GM21423 (cell line): ENCODE results near the gene ADIPOR2.
"Not testable (repeated sequence)": the region's sequence is repeated elsewhere in the genome, so short reads cannot be mapped to it uniquely, and the experiment has no call there.

Experiments
- ATAC-seq: cut with Tn5 transposase; IDR thresholded peaks from one replicate; pipeline ENCODE4 v1.9.1; 2021; ENCODE audit warnings: mild to moderate bottlenecking, moderate library complexity; ENCODE audit not compliant: unreplicated experiment

The ADIPOR2 gene

DNA sequence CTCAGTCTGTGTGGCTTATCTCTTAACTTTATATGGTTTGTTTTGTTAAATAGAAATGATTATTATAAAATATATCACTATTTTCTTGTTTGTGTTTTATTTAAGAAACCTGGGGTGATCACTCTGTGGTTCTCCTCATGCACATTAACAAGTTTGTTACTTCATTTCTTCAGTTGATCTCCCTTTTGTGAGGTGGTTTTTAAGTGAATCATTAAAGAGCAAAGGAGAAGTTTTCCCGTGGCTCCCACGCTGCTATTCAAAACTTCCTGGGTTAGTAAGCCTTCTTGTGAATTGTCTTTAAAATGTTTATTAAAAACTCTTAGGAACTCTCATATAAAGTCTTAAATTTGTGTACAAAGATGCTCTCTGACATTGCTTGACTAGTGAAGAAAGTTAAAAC is 11.8 kb downstream of the ADIPOR2 start:
- ATAC-seq, result no peak

DNA sequence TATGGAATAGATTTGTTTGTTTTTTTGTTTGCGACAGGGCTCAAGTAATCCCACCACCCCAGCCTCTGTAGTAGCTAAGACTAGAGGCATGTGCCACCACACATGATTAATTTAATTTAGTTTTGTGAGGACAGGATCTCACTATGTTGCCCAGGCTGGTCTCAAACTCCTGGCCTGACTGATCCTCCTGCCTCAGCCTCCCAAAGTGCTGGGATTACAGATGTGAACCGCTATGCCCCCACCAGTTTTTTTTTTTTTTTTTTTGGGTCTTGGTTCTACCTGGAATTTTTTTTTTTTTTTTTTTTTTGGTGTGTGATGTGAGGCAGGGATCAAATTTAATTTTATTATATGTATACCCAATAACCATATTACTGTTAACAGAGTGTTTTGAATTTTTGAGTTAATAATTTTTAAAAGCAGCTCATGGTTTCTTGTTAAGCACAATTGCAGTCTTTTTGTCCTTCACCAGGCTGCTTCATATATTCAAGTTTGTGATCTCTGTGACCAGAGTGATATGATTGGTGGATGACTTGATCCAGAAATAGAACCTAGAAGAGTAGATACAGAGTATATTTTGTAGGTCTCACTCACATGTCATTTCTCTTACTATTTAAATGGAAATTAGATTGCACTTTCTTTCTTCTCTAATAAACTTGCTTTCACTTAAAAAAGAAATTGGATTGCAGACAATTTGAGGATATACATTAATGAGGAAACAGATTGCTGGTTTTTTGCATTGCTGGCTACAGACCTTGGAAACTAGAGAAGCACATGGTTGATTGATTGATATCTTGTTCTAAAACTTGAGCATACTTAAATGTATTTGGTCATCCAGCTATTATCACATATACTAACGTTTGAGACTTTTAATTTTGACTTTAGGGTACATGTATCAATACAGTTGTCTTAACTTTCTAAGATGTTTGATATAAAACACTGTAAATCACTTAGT is 13.2 kb downstream of the ADIPOR2 start:
- no peak for ATAC-seq

DNA sequence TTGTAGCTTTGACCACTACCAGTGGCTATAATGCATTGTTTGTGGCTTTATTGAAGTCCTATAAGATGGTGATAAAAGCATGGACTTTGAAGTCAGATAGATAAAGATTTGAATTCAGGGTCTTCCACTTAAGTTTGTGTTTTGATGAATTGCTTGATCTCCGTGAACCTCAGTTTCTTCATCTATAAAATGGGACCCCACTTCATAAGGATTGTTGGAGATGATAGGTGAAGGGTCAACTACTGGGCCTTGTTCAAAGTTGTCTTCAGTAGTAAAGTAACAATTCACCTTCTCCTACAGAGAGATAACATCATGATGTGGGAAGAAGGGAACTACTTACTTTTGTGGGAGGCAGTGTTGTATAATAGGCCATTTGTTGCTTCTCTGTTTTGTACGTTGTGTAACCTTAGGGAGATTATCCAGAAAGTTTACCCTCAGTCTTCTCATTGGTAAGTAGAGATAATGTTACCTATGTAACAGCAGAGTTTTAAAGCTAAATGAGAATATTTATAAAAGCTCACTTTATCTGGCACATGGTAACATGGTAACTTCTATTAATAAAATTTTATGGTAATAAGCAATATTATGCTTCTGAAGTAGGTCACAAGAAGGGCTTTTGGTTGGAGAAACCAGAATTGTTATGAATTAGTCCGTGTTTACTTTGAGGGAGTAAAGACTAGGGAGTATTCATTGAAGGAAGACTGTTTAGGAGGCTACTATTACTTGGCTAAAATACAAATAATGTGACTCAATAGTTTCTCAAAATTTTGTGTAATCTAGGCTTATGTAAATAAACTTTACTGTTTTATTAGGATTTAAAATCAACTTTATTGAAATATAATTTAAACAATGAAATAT is 15.1 kb downstream of the ADIPOR2 start:
- ATAC-seq, result no peak

DNA sequence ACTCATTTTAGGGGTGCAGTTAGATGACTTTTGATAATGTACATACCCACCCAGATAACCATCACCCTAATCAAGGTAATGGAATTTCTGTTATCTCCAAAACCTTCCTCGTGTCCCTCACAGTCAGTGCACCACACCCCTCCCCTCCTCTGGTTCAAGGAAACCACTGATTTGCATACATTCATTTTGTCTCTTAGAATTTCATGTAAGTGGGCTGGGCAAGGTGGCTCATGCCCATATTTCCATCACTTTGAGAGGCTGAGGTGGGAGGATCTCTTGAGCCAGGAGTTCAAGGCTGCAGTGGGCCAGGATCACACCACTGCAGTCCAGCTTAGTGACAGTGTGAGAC is 15.7 kb downstream of the ADIPOR2 start:
- no peak for ATAC-seq

DNA sequence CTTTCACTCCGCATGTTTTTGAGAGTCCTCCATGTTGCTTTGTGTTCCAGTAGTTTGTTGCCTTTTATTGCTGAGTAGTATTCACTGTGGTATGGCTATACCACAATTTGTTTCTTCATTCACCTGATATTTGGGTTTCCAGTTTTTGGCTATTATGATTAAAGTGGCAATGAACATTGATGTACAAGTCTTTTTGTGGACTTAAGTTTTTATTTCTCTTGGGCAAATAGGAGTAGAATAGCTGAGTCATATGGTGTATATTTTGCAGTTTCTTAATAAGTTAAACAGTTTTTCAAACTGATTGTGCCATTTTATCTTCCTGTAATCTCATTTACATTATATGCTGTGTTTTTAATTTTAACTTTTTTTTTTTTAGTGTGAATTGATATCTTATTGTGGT is 16.2 kb downstream of the ADIPOR2 start:
- no peak for ATAC-seq

DNA sequence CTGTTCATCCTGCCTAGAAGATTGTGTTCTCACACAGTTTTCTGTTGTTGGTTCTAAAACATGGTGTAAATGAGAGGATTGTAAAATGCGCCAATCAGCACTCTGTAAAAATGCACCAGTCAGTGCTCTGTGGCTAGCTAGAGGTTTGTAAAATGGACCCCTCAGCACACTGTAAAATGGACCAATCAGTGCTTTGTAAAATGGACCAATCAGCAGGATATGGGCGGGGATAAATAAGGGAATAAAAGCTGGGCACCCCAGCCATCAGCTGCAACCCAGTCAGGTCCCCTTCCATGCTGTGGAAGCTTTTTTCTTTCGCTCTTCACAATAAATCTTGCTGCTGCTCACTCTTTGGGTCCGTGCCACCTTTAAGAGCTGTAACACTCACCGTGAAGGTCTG is 19.1 kb downstream of the ADIPOR2 start:
- not testable (repeated sequence) for ATAC-seq

DNA sequence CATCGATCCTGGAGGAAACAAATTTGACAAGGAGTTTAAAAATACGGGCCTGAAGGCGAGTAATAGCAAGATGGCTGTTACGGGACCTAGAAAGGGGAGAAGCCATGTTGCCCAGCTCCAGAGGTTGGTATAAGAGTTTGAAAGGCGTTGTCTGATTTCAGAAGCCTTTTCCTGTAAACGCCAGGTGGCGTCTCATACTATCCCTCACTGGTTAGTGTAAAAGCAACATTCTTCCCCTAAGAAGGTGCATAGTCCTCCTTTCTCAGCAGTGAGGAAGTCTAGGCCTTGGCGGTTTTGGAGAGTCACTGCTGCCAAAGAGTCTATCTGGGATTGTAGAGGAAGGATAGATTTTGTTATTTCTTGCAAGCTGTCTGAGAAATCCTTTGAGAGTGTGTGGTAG is 20.0 kb downstream of the ADIPOR2 start:
- ATAC-seq, result not testable (repeated sequence)

DNA sequence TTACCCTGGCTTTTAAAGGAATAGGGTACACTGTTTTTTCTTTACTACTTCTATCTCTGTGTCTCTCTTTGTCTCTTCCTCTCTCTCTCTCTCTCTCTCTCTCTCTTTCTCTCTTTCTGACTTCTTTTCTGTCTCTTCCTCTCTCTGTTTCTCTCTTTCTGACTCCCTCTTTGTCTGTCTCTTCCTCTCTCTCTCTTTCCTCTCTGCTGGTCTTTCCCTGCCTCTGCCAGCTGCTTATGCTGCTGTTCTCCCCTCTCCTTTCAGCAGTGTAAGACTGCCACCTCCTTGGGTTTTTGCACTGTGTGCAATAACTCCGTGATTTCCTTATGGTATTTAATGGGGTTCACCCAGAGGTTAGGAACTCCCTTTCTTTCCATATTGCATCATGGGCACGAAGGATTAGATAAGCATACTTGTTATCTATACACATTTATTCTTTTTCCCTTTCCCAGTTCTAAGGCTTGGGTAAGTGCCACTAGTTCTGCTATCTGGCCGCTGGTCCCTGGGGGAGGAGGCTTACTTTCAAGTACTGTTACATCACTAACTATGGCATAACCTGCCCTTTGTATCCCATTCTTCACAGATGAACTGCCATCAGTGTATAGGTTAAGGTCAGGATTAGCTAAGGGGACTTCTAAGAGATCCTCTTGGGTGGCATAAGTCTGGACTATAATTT is 20.8 kb downstream of the ADIPOR2 start:
- not testable (repeated sequence) for ATAC-seq

DNA sequence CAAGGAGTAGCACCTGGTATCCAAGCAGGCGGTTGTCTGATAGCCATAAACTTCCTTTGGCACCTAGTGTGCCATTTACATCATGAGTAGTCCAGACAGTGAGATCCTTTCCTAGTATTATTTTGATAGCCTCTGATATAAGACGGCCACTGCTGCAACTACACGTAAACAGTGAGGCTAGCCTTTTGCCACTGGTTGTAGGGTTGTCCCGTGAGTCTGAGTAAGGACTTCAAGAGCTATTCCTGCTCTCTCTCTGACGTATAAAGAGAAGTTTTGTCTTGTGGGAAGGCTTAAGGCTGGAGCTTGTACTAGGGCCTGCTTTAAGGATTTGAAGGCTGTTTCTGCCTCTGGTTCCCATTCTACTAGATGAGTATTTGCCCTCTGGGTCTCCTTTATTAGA is 21.4 kb downstream of the ADIPOR2 start:
- ATAC-seq, result not testable (repeated sequence)

DNA sequence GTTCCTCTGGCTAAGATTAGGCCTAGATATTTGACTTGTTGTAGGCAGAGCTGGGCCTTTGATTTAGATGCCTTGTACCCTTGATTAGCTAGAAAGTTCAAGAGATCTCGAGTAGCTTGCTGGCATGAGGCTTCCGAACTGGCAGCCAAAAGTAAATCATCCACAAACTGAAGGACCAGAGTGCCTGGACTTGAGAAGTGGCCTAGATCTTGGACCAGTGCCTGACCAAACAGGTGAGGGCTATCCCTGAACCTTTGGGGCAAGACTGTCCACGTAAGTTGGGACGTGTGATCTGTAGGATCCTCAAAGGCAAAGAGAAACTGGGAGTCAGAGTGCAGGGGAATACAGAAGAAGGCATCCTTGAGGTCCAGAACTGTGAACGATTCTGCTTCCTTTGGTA is 22.0 kb downstream of the ADIPOR2 start:
- not testable (repeated sequence) for ATAC-seq

DNA sequence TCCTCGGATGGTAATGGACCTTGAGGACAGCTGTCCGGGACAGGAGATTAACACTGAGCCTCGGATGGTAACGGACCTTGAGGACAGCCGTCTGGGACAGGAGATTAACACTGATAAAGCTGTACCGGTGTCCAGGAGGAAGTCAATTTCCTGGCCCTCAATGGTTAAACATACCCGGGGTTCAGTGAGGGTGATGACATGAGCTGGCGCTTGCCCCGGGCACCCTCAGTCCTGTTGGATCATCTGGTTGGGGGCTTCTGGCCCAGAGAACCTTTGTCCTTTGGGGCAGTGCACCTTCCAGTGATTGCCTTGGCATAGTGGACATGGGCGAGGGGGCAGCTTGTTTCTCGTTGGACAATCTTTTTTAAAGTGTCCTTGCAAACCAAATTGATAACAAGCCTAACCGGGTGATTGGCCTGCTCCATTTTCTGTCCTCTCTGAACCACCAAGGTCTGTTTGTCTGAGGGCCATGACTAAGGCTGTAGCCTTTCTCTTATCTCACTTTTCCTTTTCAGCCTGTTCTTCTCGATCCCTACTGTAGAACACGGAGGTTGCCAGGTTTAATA is 23.0 kb downstream of the ADIPOR2 start:
- not testable (repeated sequence) for ATAC-seq

DNA sequence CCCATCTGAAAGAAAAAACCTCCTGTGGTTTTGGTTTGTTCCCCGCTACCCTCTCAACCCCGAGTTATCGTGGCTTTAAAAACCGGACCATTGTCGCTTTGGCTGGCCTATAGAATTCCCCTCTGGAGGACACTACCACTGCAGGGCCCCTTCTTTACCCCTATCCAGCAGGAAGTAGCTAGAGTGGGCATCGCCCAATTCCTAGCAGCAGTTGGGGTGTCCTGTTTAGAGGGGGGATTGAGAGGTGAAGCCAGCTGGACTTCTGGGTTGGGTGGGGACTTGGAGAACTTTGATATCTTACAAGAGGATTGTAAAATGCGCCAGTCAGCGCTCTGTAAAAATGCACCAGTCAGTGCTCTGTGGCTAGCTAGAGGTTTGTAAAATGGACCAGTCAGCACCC is 24.6 kb downstream of the ADIPOR2 start:
- ATAC-seq, result not testable (repeated sequence)

DNA sequence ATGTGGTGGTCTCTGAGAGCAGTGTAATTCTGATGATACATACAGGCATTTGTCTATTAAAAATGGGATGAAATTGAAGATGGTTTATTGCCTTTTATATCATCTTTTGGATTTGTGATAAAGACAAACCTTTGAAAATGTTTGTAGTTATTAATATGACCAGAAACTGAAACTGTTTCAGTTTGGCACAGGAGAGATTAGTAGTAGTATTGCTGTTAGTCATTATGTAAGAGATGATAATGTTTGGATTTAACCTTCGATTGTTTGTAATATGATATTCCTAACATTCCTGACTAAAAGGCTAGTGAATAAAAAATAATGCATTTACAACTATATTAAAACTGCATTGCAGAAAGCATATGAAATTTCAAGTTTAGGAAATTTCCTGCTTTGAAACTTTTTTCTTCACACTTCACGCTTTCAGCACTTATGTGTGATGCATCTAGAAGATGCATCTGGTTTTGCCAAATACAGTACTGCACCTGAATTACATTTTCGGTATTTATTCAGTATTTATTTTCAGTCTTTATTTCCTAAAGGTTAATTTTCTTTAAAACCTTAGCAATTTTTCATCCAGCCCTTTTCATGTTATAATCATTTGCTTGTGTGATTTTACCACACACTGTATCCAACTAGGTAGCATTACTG is 25.5 kb downstream of the ADIPOR2 start:
- ATAC-seq, result no peak

DNA sequence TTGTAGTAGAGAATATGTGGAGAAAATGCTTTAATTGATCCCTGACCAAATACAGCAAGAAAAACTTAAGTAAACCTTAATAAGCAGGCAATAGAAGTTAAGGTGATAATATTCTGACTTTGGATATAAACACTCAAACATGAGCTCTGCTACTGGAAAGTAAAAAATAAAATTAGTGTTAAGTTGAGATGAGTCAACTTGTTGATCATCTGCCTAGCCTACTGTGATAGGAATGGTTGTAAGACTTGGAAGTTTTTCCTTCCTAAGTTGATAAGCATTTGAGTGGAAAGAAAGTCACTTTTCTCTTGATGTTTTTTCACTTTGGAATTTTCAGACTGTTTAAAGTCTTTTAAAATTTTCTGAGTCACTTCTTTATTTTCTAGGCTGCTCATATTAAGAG is 26.0 kb downstream of the ADIPOR2 start:
- no peak for ATAC-seq

DNA sequence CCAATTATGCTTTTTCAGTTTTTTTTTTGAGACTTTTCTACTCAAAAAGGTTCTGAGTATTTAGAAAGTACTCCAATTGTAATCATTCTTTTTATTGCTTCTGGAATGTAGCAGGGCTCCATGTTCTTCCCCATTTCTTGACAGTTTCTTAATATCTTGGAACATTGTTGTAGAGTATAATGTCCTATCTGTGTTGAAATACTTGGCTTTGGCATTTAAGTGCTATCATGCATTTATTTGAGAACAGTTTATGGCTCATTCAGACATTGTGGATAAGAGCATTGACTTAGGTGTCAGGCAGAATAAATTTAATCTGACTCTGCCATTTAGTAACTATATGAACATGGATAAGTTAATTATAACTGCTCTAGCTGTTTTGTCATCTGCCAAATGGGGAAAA is 28.3 kb downstream of the ADIPOR2 start:
- no peak for ATAC-seq

DNA sequence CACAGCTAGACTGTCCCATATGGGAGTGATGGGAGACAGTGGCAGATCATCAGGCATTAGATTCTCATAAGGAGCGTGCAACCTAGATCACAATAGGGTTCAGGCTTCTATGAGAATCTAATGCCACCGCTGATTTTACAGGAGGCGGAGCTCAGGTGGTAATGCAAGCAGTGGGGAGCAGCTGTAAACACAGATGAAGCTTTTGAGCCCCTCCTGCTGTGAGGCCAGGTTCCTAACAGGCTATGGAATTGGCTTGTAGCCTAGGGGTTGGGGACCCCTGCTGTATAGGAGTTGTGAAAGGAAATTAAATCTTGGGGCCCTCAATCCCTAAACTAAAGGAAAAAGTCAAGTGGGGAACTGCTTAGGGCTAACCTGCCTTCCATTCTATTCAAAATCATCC is 29.6 kb downstream of the ADIPOR2 start:
- no peak for ATAC-seq

DNA sequence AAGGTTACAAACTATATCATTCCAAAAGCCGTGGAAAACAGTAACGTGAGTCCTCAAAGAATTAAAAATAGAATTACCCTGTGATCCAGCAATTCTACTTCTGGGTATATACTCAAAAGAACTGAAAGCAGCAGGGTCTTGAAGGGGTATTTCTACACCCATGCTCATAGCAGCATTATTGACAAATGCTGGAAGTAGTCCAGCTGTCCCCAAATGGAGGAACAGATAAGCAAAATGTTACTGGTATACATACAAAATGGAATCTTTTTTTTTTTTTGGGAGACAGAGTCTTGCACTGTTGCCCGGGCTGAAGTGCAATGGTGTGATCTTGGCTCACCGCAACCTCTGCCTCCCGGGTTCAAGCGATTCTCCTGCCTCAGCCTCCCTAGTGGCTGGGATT is 32.9 kb downstream of the ADIPOR2 start:
- no peak for ATAC-seq

DNA sequence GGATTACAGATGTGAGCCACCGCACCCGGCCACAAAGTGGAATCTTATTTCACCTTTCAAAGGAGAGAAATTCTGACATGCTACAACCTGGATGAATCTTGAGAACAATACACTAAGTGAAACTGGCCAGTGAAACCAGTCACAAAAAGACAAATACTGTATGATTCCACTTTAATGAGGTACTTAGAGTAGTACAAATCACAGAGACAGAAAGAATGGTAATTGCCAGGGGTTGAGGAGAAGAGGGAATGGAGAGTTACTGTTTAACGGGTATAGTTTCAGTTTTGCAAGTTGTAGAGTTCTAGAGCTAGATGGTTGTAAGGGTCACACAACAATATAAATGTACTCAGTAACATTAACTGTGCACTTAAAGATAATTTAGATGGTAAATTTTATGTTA is 33.4 kb downstream of the ADIPOR2 start:
- ATAC-seq, result no peak

DNA sequence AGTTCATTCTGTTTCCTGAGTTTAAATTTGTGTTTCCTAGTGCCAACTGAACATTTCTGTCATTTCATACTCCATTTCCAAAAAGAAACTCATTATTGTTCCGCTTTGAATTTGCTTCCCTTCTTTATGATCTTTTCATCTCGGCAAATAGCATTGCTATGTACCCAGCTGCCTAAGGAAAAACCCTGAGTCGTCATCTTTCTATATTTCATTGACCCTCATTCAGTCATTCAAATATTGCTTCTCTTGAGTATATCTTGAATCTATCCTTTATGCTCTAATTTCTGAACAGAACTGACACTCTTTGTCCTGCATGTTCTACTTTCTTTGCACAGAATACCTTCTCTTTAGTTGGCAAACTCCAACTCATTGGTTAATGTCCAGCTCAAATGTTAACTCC is 35.9 kb downstream of the ADIPOR2 start:
- no peak for ATAC-seq

DNA sequence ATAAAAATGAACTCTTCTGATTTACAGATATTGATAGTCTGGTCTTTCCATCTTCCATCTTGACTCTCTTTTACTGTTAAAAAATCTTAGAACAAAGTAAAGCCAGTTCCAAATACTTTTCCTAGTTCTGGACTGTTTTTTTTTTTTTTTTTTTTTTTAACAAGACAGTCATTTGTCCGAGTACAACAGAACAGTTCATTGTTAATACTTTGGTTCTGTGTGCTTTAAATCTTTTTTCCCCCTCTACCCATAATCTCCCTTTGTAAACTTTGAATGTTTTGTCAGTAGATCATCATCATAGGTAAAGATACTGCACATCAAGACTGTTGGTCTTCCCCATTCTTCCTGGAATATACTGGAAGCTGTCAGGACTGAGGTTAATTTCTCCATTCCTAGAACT is 38.0 kb downstream of the ADIPOR2 start:
- ATAC-seq, result no peak
